GM23338 (cell line): Measurements from ENCODE around the gene ZNF174. TPM values are rescaled to one million over a fixed set of nuclear protein-coding genes. Genes with fewer than 3 reads are reported as not detected.

Source experiments
- ATAC-seq: fragments of 200-7000 bp; cut with Tn5 transposase; 3 replicates; pipeline ENCODE4 v1.9.1; 2020
- DNase-seq: peaks from one replicate; pipeline ENCODE4 v3.0.0-alpha.2; 2015; ENCODE audit warnings: low spot score
- H2AFZ ChIP-seq: fragments of 200-600 bp; sonication (generic); 2 replicates; pipeline ENCODE4 v1.8.0; 2016; ENCODE audit warnings: antibody characterized with exemption, mild to moderate bottlenecking, moderate library complexity
- H3F3A ChIP-seq: fragments of 200-600 bp; sonication (generic); replicated peaks from 2 replicates; pipeline ENCODE4 v1.8.0; 2017; ENCODE audit warnings: antibody characterized with exemption, mixed run types, low read depth
- H3K27ac ChIP-seq: fragments of 200-600 bp; sonication (generic); 2 replicates; pipeline ENCODE4 v1.6.1; 2016; ENCODE audit warnings: low read depth
- H3K27me3 ChIP-seq: fragments of 200-600 bp; sonication (generic); 2 replicates; pipeline ENCODE4 v1.8.0; 2016; ENCODE audit warnings: mild to moderate bottlenecking, mixed run types, moderate library complexity; ENCODE audit not compliant: insufficient read depth
- H3K36me3 ChIP-seq: fragments of 200-600 bp; sonication (generic); 2 replicates; pipeline ENCODE4 v1.8.0; 2016; ENCODE audit warnings: mild to moderate bottlenecking; ENCODE audit not compliant: insufficient read depth
- H3K4me1 ChIP-seq: fragments of 200-600 bp; sonication (generic); 2 replicates; pipeline ENCODE4 v1.8.0; 2016; ENCODE audit warnings: mild to moderate bottlenecking, moderate library complexity; ENCODE audit not compliant: insufficient read depth
- H3K4me2 ChIP-seq: fragments of 200-600 bp; sonication (generic); 2 replicates; pipeline ENCODE4 v1.7.1; 2017; ENCODE audit warnings: mixed run types
- H3K4me3 ChIP-seq: fragments of 200-600 bp; sonication (generic); 2 replicates; pipeline ENCODE4 v1.6.1; 2016; ENCODE audit warnings: mixed run types
- H3K79me2 ChIP-seq: fragments of 200-600 bp; sonication (generic); replicated peaks from 2 replicates; pipeline ENCODE4 v1.8.0; 2017; ENCODE audit warnings: mild to moderate bottlenecking; ENCODE audit not compliant: insufficient read depth
- H3K9me2 ChIP-seq: fragments of 200-600 bp; sonication (generic); 2 replicates; pipeline ENCODE4 v1.8.0; 2017; ENCODE audit not compliant: insufficient read depth
- H4K20me1 ChIP-seq: fragments of 200-600 bp; sonication (generic); replicated peaks from 2 replicates; pipeline ENCODE4 v1.8.0; 2017; ENCODE audit warnings: mild to moderate bottlenecking; ENCODE audit not compliant: insufficient read depth
- H3K27ac Mint-ChIP-seq: 2 replicates; pipeline ENCODE4 v1.8.0; 2020; ENCODE audit warnings: inconsistent platforms, mild to moderate bottlenecking, moderate library complexity, mixed read lengths
- H3K27me3 Mint-ChIP-seq: 3 replicates; pipeline ENCODE4 v1.8.0; 2022; ENCODE audit warnings: low read depth, mild to moderate bottlenecking, moderate library complexity, mixed read lengths, inconsistent platforms; ENCODE audit not compliant: insufficient read depth, poor library complexity
- H3K36me3 Mint-ChIP-seq: 3 replicates; pipeline ENCODE4 v1.8.0; 2021; ENCODE audit warnings: low read depth, mild to moderate bottlenecking, inconsistent platforms, moderate library complexity, mixed read lengths
- H3K4me1 Mint-ChIP-seq: 3 replicates; pipeline ENCODE4 v1.8.0; 2020; ENCODE audit warnings: mild to moderate bottlenecking, inconsistent platforms, mixed read lengths
- H3K4me3 Mint-ChIP-seq: 3 replicates; pipeline ENCODE4 v1.8.0; 2021; ENCODE audit warnings: moderate library complexity, mild to moderate bottlenecking, inconsistent platforms, mixed read lengths
- H3K9me3 Mint-ChIP-seq: 3 replicates; pipeline ENCODE4 v1.8.0; 2020; ENCODE audit warnings: moderate library complexity, mild to moderate bottlenecking, inconsistent platforms, mixed read lengths
- EZH2 ChIP-seq: fragments of 200-600 bp; sonication (generic); IDR thresholded peaks from one replicate; pipeline ENCODE4 v1.8.0; 2017; ENCODE audit warnings: antibody characterized with exemption, mild to moderate bottlenecking, low read depth; ENCODE audit not compliant: unreplicated experiment
- EZH2phosphoT487 ChIP-seq: fragments of 200-600 bp; sonication (generic); IDR thresholded peaks from one replicate; pipeline ENCODE4 v1.8.1; 2018; ENCODE audit warnings: antibody characterized with exemption; ENCODE audit not compliant: unreplicated experiment
- NANOG ChIP-seq: IDR thresholded peaks from 2 replicates; pipeline ENCODE4 v1.6.1; 2016; ENCODE audit warnings: antibody characterized with exemption, borderline replicate concordance
- POLR2AphosphoS5 ChIP-seq: IDR thresholded peaks from 2 replicates; pipeline ENCODE4 v1.6.1; 2016; ENCODE audit warnings: antibody characterized with exemption, low read depth
- STAT1 ChIP-seq: IDR thresholded peaks from one replicate; pipeline ENCODE4 v1.6.1; 2016; ENCODE audit warnings: antibody characterized with exemption; ENCODE audit not compliant: unreplicated experiment
- polyA plus RNA-seq: library from polyadenylated mRNA; unstranded; fragments of >200 nt; fragmentation: Nextera tagmentation; extraction: Ambion mirVana; gene quantifications from 2 replicates; pipeline ENCODE4 v1.2.1, GENCODE V29; 2016
- total RNA-seq: library from RNA; depleted of rRNA; stranded (reverse); fragments of >200 nt; shearing (Covaris generic); gene quantifications from 2 replicates; pipeline ENCODE4 v1.2.3, GENCODE V29; 2014
- TF ChIP-seq, protein P1 (sequence below), 2 experiments: fragments of 200-600 bp in 1 of 2; sonication (generic) in 1 of 2; conservative IDR thresholded peaks; 2 replicates each; pipeline versions ENCODE4 v1.5.1 to v1.6.1; 2016 to 2017; ENCODE audit warnings: antibody characterized with exemption in 2 of 2, low read depth in 2 of 2, mild to moderate bottlenecking in 2 of 2, moderate library complexity in 1 of 2
- TF ChIP-seq, protein P2 (sequence below): IDR thresholded peaks from one replicate; pipeline ENCODE4 v1.6.1; 2018; ENCODE audit warnings: antibody characterized with exemption; ENCODE audit not compliant: unreplicated experiment
- TF ChIP-seq, protein P3 (sequence below): IDR thresholded peaks from 2 replicates; pipeline ENCODE4 v1.6.1; 2016; ENCODE audit warnings: antibody characterized with exemption

Gene ZNF174
- total and polyA plus RNA-seq, 2 experiments from 2014 or later: 9.0 to 13.2 TPM

DNA sequence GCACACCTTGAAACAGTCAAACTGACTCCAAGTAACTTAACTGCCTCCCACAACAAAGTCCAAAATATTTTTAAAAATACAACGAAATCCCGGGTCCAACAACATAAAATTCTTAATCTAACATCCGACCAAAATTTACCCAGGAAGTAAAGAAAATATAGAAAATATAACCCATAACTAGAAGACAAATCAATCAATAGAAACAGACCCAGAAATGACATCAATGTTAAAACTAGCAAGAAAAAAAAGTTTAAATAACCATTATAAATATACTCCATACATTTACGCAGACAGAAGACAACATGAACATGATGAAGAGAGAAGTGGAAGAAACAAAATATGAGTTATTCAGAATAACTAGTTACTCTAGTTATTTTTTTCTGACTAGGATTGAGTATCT is 38.6 kb downstream of the ZNF174 start:
- H2AFZ ChIP-seq: no peak overlapping the region
- Mint-ChIP-seq H3K9me3 (peaks cover 19% of the 10 kb centered on the region), H3K36me3 (peaks cover 31% of the 10 kb centered on the region), H3K4me3 (no peak overlapping the region), H3K4me1 (no peaks in the 10 kb centered on the region), H3K27ac (no peak overlapping the region), H3K27me3 (peaks cover 10% of the 10 kb centered on the region)
- H3K4me2 ChIP-seq: no peak overlapping the region
- peaks cover 20% of the 10 kb centered on the region for H3K79me2 ChIP-seq
- no peaks in the 10 kb centered on the region for H3K27me3 ChIP-seq
- H3K27ac ChIP-seq: no peak overlapping the region
- H3K36me3 ChIP-seq: no peaks in the 10 kb centered on the region; the same call in 1 of the 2 replicates
- no peak for DNase-seq
- H3K4me3 ChIP-seq: no peak overlapping the region
- no peaks in the 10 kb centered on the region; the same call in 1 of the 2 replicates for H3K4me1 ChIP-seq
- no peaks in the 10 kb centered on the region for H3K9me2 ChIP-seq
- TF ChIP-seq, protein P1, sequence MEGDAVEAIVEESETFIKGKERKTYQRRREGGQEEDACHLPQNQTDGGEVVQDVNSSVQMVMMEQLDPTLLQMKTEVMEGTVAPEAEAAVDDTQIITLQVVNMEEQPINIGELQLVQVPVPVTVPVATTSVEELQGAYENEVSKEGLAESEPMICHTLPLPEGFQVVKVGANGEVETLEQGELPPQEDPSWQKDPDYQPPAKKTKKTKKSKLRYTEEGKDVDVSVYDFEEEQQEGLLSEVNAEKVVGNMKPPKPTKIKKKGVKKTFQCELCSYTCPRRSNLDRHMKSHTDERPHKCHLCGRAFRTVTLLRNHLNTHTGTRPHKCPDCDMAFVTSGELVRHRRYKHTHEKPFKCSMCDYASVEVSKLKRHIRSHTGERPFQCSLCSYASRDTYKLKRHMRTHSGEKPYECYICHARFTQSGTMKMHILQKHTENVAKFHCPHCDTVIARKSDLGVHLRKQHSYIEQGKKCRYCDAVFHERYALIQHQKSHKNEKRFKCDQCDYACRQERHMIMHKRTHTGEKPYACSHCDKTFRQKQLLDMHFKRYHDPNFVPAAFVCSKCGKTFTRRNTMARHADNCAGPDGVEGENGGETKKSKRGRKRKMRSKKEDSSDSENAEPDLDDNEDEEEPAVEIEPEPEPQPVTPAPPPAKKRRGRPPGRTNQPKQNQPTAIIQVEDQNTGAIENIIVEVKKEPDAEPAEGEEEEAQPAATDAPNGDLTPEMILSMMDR (conservative IDR thresholded peaks at IDR 0.05; ENCODE audit: low read depth in 2 of 2): no peak
- TF ChIP-seq, protein P2, sequence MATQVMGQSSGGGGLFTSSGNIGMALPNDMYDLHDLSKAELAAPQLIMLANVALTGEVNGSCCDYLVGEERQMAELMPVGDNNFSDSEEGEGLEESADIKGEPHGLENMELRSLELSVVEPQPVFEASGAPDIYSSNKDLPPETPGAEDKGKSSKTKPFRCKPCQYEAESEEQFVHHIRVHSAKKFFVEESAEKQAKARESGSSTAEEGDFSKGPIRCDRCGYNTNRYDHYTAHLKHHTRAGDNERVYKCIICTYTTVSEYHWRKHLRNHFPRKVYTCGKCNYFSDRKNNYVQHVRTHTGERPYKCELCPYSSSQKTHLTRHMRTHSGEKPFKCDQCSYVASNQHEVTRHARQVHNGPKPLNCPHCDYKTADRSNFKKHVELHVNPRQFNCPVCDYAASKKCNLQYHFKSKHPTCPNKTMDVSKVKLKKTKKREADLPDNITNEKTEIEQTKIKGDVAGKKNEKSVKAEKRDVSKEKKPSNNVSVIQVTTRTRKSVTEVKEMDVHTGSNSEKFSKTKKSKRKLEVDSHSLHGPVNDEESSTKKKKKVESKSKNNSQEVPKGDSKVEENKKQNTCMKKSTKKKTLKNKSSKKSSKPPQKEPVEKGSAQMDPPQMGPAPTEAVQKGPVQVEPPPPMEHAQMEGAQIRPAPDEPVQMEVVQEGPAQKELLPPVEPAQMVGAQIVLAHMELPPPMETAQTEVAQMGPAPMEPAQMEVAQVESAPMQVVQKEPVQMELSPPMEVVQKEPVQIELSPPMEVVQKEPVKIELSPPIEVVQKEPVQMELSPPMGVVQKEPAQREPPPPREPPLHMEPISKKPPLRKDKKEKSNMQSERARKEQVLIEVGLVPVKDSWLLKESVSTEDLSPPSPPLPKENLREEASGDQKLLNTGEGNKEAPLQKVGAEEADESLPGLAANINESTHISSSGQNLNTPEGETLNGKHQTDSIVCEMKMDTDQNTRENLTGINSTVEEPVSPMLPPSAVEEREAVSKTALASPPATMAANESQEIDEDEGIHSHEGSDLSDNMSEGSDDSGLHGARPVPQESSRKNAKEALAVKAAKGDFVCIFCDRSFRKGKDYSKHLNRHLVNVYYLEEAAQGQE: no peak
- TF ChIP-seq STAT1: no peak
- no peak for TF ChIP-seq EZH2phosphoT487
- no peak for TF ChIP-seq NANOG
- TF ChIP-seq EZH2: no peak
- TF ChIP-seq POLR2AphosphoS5: no peak
- H3F3A ChIP-seq: no peaks in the 10 kb centered on the region
- no peak for ATAC-seq
- H4K20me1 ChIP-seq: peaks cover 2% of the 10 kb centered on the region; the same call in 1 of the 2 replicates

DNA sequence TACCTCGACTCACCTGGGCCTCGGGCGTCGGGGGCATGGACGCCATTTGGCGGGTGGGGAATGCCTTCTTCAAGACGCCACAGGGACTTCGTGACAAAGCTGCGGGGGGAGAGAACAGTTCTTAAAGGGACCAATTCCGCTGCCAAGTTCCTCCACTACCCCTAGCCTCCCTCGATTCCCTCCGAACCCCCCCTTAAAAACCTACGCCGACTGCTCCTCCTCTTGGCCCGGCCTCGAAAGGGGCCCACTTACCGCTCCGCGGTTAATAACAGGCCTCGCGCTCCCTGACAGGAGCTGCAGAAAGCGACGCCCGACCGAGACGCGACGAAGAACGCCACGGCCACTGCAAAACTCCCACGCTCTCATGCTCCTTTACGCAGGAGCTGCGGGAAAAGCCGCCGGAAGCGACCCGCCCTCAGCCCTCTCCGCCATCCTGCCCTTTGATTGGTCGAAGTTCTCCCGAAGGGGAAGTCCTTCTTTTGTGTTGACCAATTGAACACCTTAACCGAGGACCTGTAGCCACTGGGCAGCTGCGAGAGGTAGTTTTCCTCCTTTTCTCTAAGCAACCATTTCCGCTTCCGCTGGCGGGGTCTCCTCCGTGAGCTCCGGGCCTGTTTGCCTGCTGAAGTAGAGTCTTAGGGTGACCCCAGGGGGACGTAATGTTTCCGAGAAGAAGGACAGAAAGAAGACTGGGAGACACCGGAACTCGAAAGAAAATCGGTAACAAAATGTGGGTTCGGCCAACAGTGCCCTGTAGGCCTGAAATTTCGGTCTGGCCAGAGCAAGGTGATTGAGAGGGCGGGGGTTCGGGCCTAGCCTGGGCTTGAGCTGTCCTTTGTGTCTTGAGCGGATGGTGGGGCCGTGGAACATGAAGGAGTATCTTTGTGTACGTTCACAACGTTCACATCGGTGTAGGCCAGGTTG is 42.4 kb downstream of the ZNF174 start, which contains the start of the genes NAA60 and ZNF597:
NAA60 (plus strand) TSS at position 573 of the 924 bp plus-strand sequence. CDS start 32,548 bp downstream, outside the sequence.
ZNF597 (minus strand) TSS at position 397 of the 924 bp plus-strand sequence; CDS start at position 46, 351 bp downstream.
- Mint-ChIP-seq H3K4me1 (no peaks in the 10 kb centered on the region), H3K27me3 (peaks cover 10% of the 10 kb centered on the region), H3K4me3 (peak within 1 kb of the TSS; percentile 93), H3K9me3 (peaks cover 21% of the 10 kb centered on the region), H3K27ac (peak within 1 kb of the TSS; percentile 91), H3K36me3 (peaks cover 38% of the 10 kb centered on the region)
- H3K27ac ChIP-seq: peak within 1 kb of the TSS; percentile 30; the same call in 1 of the 2 replicates
- no peaks in the 10 kb centered on the region for H4K20me1 ChIP-seq
- peaks cover 41% of the 10 kb centered on the region for H3K79me2 ChIP-seq
- H2AFZ ChIP-seq: peak within 1 kb of the TSS; percentile 15; the same call in 1 of the 2 replicates
- TF ChIP-seq EZH2 (no peak), POLR2AphosphoS5 (peak; percentile 45)
- TF ChIP-seq, protein P3, sequence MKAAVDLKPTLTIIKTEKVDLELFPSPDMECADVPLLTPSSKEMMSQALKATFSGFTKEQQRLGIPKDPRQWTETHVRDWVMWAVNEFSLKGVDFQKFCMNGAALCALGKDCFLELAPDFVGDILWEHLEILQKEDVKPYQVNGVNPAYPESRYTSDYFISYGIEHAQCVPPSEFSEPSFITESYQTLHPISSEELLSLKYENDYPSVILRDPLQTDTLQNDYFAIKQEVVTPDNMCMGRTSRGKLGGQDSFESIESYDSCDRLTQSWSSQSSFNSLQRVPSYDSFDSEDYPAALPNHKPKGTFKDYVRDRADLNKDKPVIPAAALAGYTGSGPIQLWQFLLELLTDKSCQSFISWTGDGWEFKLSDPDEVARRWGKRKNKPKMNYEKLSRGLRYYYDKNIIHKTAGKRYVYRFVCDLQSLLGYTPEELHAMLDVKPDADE: 0 out of 2 replicates have a peak, but pooled peaks have one; percentile 61
- DNase-seq (peak; percentile 94), ATAC-seq (peak; percentile 98)
- H3K36me3 ChIP-seq: no peaks in the 10 kb centered on the region; the same call in 1 of the 2 replicates
- H3K27me3 ChIP-seq: no peaks in the 10 kb centered on the region
- no peaks in the 10 kb centered on the region for H3F3A ChIP-seq
- no peaks in the 10 kb centered on the region; the same call in 1 of the 2 replicates for H3K4me1 ChIP-seq
- H3K4me3 ChIP-seq: peak within 1 kb of the TSS; percentile 51
- H3K4me2 ChIP-seq: peak within 1 kb of the TSS; percentile 91
- H3K9me2 ChIP-seq: no peaks in the 10 kb centered on the region
